Chondrocyte (in vitro differentiated cells): ENCODE measurements around the gene GNG7. TPM values are rescaled to one million over a fixed set of nuclear protein-coding genes. Genes with fewer than 3 reads are reported as not detected.

Source experiments
- DNase-seq: peaks from one replicate; pipeline ENCODE4 v3.0.0; 2021; ENCODE audit warnings: mixed read lengths, low spot score
- H3K27ac Mint-ChIP-seq: one replicate; pipeline ENCODE4 v1.8.0; 2021; ENCODE audit warnings: mild to moderate bottlenecking, moderate library complexity, mixed read lengths; ENCODE audit not compliant: unreplicated experiment
- H3K27me3 Mint-ChIP-seq: 2 replicates; pipeline ENCODE4 v1.8.0; 2021; ENCODE audit warnings: low read depth, mixed read lengths
- H3K36me3 Mint-ChIP-seq: 2 replicates; pipeline ENCODE4 v1.8.0; 2021; ENCODE audit warnings: low read depth, mixed read lengths
- H3K4me1 Mint-ChIP-seq: 2 replicates; pipeline ENCODE4 v1.8.0; 2021; ENCODE audit warnings: low read depth, mild to moderate bottlenecking, mixed read lengths
- H3K4me3 Mint-ChIP-seq: one replicate; pipeline ENCODE4 v1.8.0; 2021; ENCODE audit warnings: mild to moderate bottlenecking, moderate library complexity, mixed read lengths; ENCODE audit not compliant: unreplicated experiment
- H3K9me3 Mint-ChIP-seq: 2 replicates; pipeline ENCODE4 v1.8.0; 2021; ENCODE audit warnings: low read depth, mixed read lengths
- total RNA-seq: library from RNA; stranded (reverse); gene quantifications from 3 replicates; pipeline ENCODE4 v1.2.1, GENCODE V29; 2021
- TF ChIP-seq, protein P1 (sequence below): fragments of 200-600 bp; sonication (generic); IDR thresholded peaks from 2 replicates; pipeline ENCODE4 v1.5.0; 2021; ENCODE audit warnings: antibody characterized with exemption, mild to moderate bottlenecking, moderate library complexity

GNG7 gene
- total RNA-seq, 1 donor from 2014 or later = 1.9 TPM

- Mint-ChIP-seq H3K4me3 (no peak overlapping the region), H3K27me3 (peaks cover 3% of the 10 kb centered on the region), H3K36me3 (no peaks in the 10 kb centered on the region), H3K4me1 (no peaks in the 10 kb centered on the region), H3K9me3 (no peaks in the 10 kb centered on the region), H3K27ac (no peak overlapping the region)
- TF ChIP-seq, protein P1, sequence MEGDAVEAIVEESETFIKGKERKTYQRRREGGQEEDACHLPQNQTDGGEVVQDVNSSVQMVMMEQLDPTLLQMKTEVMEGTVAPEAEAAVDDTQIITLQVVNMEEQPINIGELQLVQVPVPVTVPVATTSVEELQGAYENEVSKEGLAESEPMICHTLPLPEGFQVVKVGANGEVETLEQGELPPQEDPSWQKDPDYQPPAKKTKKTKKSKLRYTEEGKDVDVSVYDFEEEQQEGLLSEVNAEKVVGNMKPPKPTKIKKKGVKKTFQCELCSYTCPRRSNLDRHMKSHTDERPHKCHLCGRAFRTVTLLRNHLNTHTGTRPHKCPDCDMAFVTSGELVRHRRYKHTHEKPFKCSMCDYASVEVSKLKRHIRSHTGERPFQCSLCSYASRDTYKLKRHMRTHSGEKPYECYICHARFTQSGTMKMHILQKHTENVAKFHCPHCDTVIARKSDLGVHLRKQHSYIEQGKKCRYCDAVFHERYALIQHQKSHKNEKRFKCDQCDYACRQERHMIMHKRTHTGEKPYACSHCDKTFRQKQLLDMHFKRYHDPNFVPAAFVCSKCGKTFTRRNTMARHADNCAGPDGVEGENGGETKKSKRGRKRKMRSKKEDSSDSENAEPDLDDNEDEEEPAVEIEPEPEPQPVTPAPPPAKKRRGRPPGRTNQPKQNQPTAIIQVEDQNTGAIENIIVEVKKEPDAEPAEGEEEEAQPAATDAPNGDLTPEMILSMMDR = no peak
- no peak for DNase-seq
Observed at GRCh38 chr19:2691951-2692350, 10.5 kb downstream of the GNG7 start.

DNA sequence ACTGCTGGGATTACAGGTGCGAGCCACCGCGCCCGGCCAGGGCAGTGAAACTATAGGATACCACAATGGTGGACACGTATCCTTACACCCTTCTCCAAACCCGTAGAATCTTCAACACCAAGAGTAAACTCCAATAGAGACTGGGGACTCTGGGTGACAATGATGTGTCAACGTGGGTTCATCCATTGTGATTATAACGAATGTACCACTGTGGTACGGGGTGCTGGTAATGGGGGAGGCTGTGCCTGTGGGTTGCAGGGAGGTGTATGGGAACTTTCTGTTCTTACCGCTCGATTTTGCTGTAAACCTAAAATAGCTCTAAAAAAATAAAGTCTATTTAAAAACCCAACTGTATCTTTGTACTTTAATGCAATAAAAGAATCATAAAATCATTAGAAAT, 11.6 kb downstream of the GNG7 start:
- Mint-ChIP-seq H3K27ac (no peak overlapping the region), H3K4me3 (no peak overlapping the region), H3K27me3 (peaks cover 3% of the 10 kb centered on the region), H3K9me3 (no peaks in the 10 kb centered on the region), H3K36me3 (no peaks in the 10 kb centered on the region), H3K4me1 (no peaks in the 10 kb centered on the region)
- no peak for DNase-seq
- TF ChIP-seq, protein P1 = no peak

DNA sequence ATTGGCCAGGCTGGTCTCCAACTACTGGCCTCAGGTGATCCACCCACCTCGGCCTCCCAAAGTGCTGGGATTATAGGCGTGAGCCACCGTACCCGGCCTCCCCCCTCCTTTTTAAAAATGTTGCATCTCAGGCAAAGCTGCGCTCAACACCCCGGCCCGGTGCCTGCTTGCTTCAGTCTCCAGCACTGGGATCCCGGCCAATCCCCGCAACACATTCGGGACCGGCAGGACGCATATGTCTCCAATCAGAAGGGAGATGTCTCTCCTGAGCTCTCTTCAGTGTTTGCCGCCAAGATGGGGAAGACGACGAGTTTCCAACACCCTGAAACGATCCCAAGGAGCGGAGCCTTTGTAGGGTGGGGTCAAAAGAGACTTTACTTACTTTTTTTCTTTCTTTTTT, 16.1 kb downstream of the GNG7 start:
- no peak overlapping the region for H3K27ac Mint-ChIP-seq
- H3K4me1 Mint-ChIP-seq = no peaks in the 10 kb centered on the region
- H3K27me3 Mint-ChIP-seq = no peaks in the 10 kb centered on the region
- DNase-seq = no peak
- H3K36me3 Mint-ChIP-seq = no peaks in the 10 kb centered on the region
- H3K9me3 Mint-ChIP-seq = no peaks in the 10 kb centered on the region
- H3K4me3 Mint-ChIP-seq = no peak overlapping the region
- TF ChIP-seq, protein P1 = no peak

- TF ChIP-seq, protein P1 = no peak
- H3K4me1 Mint-ChIP-seq = no peaks in the 10 kb centered on the region
- H3K27ac Mint-ChIP-seq = peak overlapping the region; percentile 57
- no peak overlapping the region for H3K4me3 Mint-ChIP-seq
- H3K9me3 Mint-ChIP-seq = no peaks in the 10 kb centered on the region
- no peak for DNase-seq
- no peaks in the 10 kb centered on the region for H3K27me3 Mint-ChIP-seq
- H3K36me3 Mint-ChIP-seq = no peaks in the 10 kb centered on the region
Observed at GRCh38 chr19:2685204-2685704, 17.2 kb downstream of the GNG7 start.

- no peak for DNase-seq
- peaks cover 6% of the 10 kb centered on the region for H3K27me3 Mint-ChIP-seq
- H3K36me3 Mint-ChIP-seq = no peaks in the 10 kb centered on the region
- TF ChIP-seq, protein P1 = no peak
- H3K4me3 Mint-ChIP-seq = no peak overlapping the region
- no peak overlapping the region for H3K27ac Mint-ChIP-seq
- H3K4me1 Mint-ChIP-seq = no peaks in the 10 kb centered on the region
- no peaks in the 10 kb centered on the region for H3K9me3 Mint-ChIP-seq
Observed at GRCh38 chr19:2683430-2684003, 19.0 kb downstream of the GNG7 start.
